ENCODE data around the gene EPS15.
A peak's percentile ranks its signal among the peaks of the same experiment; 100 is the strongest.

Gene EPS15

GRCh38 chr1:51381964-51382363 lies 137.1 kb downstream of the EPS15 start:
- no peak for DNase-seq (ENCODE audit: low read depth, low spot score)

GRCh38 chr1:51380936-51381335 lies 138.1 kb downstream of the EPS15 start:
- DNase-seq (ENCODE audit: low read depth, low spot score): no peak

- DNase-seq (ENCODE audit: low read depth, low spot score): no peak
Observed at GRCh38 chr1:51378871-51379270, 140.2 kb downstream of the EPS15 start.

GRCh38 chr1:51373898-51374297 lies 145.2 kb downstream of the EPS15 start:
- no peak for DNase-seq (ENCODE audit: low read depth, low spot score)

- no peak for DNase-seq (ENCODE audit: low read depth, low spot score)
Observed at GRCh38 chr1:51372561-51372960, 146.5 kb downstream of the EPS15 start.

- DNase-seq (ENCODE audit: low read depth, low spot score): no peak
Observed at GRCh38 chr1:51369171-51369570, 149.9 kb downstream of the EPS15 start.

GRCh38 chr1:51365774-51366173 lies 153.3 kb downstream of the EPS15 start:
- DNase-seq (ENCODE audit: low read depth, low spot score): no peak

- no peak for DNase-seq (ENCODE audit: low read depth, low spot score)
Observed at GRCh38 chr1:51359879-51360278, 159.2 kb downstream of the EPS15 start.

GRCh38 chr1:51355382-51355781 lies 163.7 kb downstream of the EPS15 start:
- no peak for DNase-seq (ENCODE audit: low read depth, low spot score)

GRCh38 chr1:51354416-51354815 lies 164.7 kb downstream of the EPS15 start:
- DNase-seq (ENCODE audit: low read depth, low spot score): no peak

- no peak for DNase-seq (ENCODE audit: low read depth, low spot score)
Observed at GRCh38 chr1:51351907-51352306, 167.2 kb downstream of the EPS15 start.

GRCh38 chr1:51349862-51350261 lies 169.2 kb downstream of the EPS15 start:
- no peak for DNase-seq (ENCODE audit: low read depth, low spot score)

GRCh38 chr1:51348147-51348527 lies 170.9 kb downstream of the EPS15 start:
- DNase-seq (ENCODE audit: low read depth, low spot score): no peak

GRCh38 chr1:51347398-51348146 lies 171.5 kb downstream of the EPS15 start:
- DNase-seq (ENCODE audit: low read depth, low spot score): no peak

- no peak for DNase-seq (ENCODE audit: low read depth, low spot score)
Observed at GRCh38 chr1:51346086-51346942, 172.8 kb downstream of the EPS15 start.

- no peak for DNase-seq (ENCODE audit: low read depth, low spot score)
Observed at GRCh38 chr1:51345300-51345687, 173.8 kb downstream of the EPS15 start.

GRCh38 chr1:51344602-51345299 lies 174.3 kb downstream of the EPS15 start:
- DNase-seq (ENCODE audit: low read depth, low spot score): peak; percentile 44

- no peak for DNase-seq (ENCODE audit: low read depth, low spot score)
Observed at GRCh38 chr1:51344276-51344601, 174.8 kb downstream of the EPS15 start.

GRCh38 chr1:51343624-51344023 lies 175.4 kb downstream of the EPS15 start:
- no peak for DNase-seq (ENCODE audit: low read depth, low spot score)

- no peak for DNase-seq (ENCODE audit: low read depth, low spot score)
Observed at GRCh38 chr1:51342591-51343206, 176.4 kb downstream of the EPS15 start.

- no peak for DNase-seq (ENCODE audit: low read depth, low spot score)
Observed at GRCh38 chr1:51341876-51342496, 177.1 kb downstream of the EPS15 start.

GRCh38 chr1:51340380-51340779 lies 178.7 kb downstream of the EPS15 start:
- DNase-seq (ENCODE audit: low read depth, low spot score): no peak

Measured in astrocyte of the hippocampus (primary cell).